ENCODE results near the gene BABAM2. TPM values are rescaled to one million over a fixed set of nuclear protein-coding genes. Genes with fewer than 3 reads are reported as not detected.

The BABAM2 gene
- total and polyA plus RNA-seq, 7 experiments from 2014 or later: 34.2 to 58.2 (median 44.2) TPM

DNA sequence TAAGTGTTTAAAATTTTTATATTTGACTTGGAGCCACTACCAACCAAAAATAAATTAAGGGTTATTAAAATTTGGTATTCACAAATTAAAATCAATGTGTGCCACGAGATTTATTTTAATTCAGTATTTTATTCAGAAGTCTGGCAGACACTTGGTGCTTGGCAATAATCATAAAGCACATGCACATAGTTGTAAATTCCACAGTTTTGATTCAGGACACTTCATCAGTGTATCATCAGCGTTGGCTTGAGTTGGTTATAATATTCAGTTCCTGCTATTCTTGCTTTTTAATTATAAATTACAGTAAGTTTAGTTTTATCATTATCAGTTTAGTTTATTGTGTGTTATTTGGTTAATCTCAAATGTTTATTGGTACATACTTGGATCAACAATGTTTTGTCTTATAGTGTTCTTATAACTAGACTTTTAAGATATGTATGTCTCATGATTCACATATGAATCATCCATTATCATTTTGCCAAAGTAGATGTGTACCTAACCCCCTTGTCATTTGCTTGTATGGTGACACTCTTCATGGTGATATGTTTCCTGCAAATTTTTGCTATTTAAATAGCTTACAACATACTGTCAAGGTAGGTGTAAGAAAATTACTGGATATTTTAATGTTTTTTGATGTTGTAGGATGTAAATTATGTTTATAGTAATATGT lies 237.9 kb downstream of the BABAM2 start:
- Mint-ChIP-seq H3K4me3 (no peak overlapping the region), H3K36me3 (peaks cover 9 to 30% (median 22%) of the 10 kb centered on the region in 5 donors), H3K9me3 (peaks cover 0 to 4% (median 0%) of the 10 kb centered on the region in 11 donors), H3K4me1 (peaks cover 1 to 8% (median 6%) of the 10 kb centered on the region in 7 donors), H3K27me3 (no peaks in the 10 kb centered on the region), H3K27ac (no peak overlapping the region)
- H3K27me3 ChIP-seq (ENCODE audit: control insufficient read depth in 2 of 2, insufficient read depth in 2 of 2, low read length in 2 of 2): no peaks in the 10 kb centered on the region
- no peaks in the 10 kb centered on the region for H3K4me1 ChIP-seq (ENCODE audit: control insufficient read depth in 2 of 2, insufficient read depth in 2 of 2, low read length in 2 of 2)
- ChIA-PET POLR2A (no interaction called here), CTCF (no interaction called here)
- H3K4me3 ChIP-seq (ENCODE audit: low read length): no peak overlapping the region
- intact Hi-C loops (cut with micrococcal nuclease): no loop called here
- H3K9me3 ChIP-seq (ENCODE audit: control insufficient read depth in 2 of 3, low read length in 3 of 3): no peaks in the 10 kb centered on the region
- DNase-seq (no peak), ATAC-seq (no peak)
- no peak overlapping the region for H3K27ac ChIP-seq (ENCODE audit: low read depth, low read length)
- no peaks in the 10 kb centered on the region for H3K36me3 ChIP-seq (ENCODE audit: control insufficient read depth in 2 of 3, insufficient read depth in 3 of 3, low read length in 3 of 3)

DNA sequence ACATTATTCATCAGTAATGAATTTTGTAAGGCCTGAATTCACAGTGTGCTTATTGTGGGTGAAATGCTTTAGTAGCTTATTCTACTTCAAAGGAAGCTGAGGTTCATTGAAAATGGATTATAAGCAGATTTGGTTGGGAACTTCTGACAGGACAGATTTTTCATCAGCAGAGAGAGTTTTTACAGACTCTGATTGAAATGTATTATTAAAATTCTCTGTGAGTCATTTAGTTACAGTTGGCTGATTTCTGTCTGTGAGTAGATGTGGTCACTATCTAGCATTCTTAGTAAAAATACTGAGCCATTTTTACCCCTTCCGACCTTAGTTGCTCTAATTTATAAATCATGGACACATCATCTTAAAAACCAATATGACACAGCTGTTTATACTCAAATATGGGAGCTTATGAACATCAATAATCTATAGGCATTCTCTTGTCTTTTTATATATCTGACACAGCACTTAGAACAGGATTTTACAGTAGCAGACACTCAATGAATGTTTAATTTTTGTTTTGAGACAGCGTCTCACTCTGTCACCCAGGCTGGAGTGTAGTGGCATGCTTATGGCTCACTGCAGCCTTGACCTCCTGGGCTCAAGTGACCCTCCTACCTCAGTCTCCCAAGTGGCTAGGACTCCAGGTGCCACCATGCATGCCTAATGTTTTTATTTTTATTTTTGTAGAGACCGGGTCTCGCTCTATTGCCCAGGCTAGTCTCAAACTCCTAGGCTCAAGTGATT lies 239.6 kb downstream of the BABAM2 start:
- no peaks in the 10 kb centered on the region for H3K9me3 ChIP-seq (ENCODE audit: control insufficient read depth in 2 of 3, low read length in 3 of 3)
- ATAC-seq (no peak), DNase-seq (no peak)
- H3K4me1 Mint-ChIP-seq: peaks cover 14 to 23% (median 19%) of the 10 kb centered on the region in 7 donors
- no peaks in the 10 kb centered on the region for H3K27me3 Mint-ChIP-seq
- ChIA-PET CTCF (no interaction called here), POLR2A (interaction anchor here (0.6 kb wide), 2 partner anchors 235 to 316 kb away, joined by 3 read pairs; no protein-coding TSS in a partner anchor)
- no peak overlapping the region for H3K27ac ChIP-seq (ENCODE audit: low read depth, low read length)
- H3K4me3 ChIP-seq (ENCODE audit: low read length): no peak overlapping the region
- peaks cover 9 to 33% (median 22%) of the 10 kb centered on the region in 5 donors for H3K36me3 Mint-ChIP-seq
- no peaks in the 10 kb centered on the region for H3K27me3 ChIP-seq (ENCODE audit: control insufficient read depth in 2 of 2, insufficient read depth in 2 of 2, low read length in 2 of 2)
- H3K36me3 ChIP-seq (ENCODE audit: control insufficient read depth in 2 of 3, insufficient read depth in 3 of 3, low read length in 3 of 3): no peaks in the 10 kb centered on the region
- H3K27ac Mint-ChIP-seq: no peak overlapping the region
- intact Hi-C loops (cut with micrococcal nuclease): no loop called here
- H3K4me3 Mint-ChIP-seq: no peak overlapping the region
- peaks cover 0 to 4% (median 0%) of the 10 kb centered on the region in 11 donors for H3K9me3 Mint-ChIP-seq
- H3K4me1 ChIP-seq (ENCODE audit: control insufficient read depth in 2 of 2, insufficient read depth in 2 of 2, low read length in 2 of 2): peaks cover 4 to 9% of the 10 kb centered on the region in 2 donors

DNA sequence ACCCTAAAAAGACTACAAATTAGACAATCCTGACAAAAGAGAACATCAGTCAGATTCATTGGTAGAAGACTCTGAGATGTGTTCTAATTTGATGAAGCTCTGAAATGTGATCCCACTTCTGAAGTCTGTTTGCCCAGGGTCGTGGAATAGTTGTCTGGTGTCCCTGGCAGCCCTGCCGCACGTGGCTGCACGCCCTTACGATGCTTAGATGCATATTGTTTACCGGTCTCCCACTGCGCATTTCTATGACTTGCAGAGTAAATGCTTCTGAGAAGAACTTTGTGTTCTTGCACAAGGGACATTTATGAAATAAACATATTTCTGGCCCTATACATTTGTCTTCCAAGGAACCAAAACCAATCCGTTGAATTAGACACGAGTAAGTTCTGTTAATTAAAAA lies 243.2 kb downstream of the BABAM2 start:
- intact Hi-C loops (cut with micrococcal nuclease): no loop called here
- CTCF ChIA-PET: no interaction called here
- DNase-seq (no peak), ATAC-seq (no peak)
- H3K9me3 ChIP-seq (ENCODE audit: control insufficient read depth in 2 of 3, low read length in 3 of 3): no peaks in the 10 kb centered on the region
- Mint-ChIP-seq H3K4me3 (no peak overlapping the region), H3K27me3 (no peaks in the 10 kb centered on the region), H3K36me3 (peaks cover 4 to 45% (median 12%) of the 10 kb centered on the region in 5 donors), H3K9me3 (peaks cover 0 to 3% (median 0%) of the 10 kb centered on the region in 11 donors), H3K27ac (peak overlapping the region in 5 of 9 donors; percentile 37 to 86 (median 69)), H3K4me1 (peaks cover 23 to 40% (median 30%) of the 10 kb centered on the region in 7 donors)
- no peak overlapping the region for H3K27ac ChIP-seq (ENCODE audit: low read depth, low read length)
- H3K4me3 ChIP-seq (ENCODE audit: low read length): no peak overlapping the region
- H3K27me3 ChIP-seq (ENCODE audit: control insufficient read depth in 2 of 2, insufficient read depth in 2 of 2, low read length in 2 of 2): no peaks in the 10 kb centered on the region
- H3K4me1 ChIP-seq (ENCODE audit: control insufficient read depth in 2 of 2, insufficient read depth in 2 of 2, low read length in 2 of 2): peaks cover 16% of the 10 kb centered on the region in 2 donors
- POLR2A ChIA-PET: interaction anchor here (0.8 kb wide), 1 partner anchor 95 kb away, joined by 3 read pairs; no protein-coding TSS in a partner anchor
- H3K36me3 ChIP-seq (ENCODE audit: control insufficient read depth in 2 of 3, insufficient read depth in 3 of 3, low read length in 3 of 3): no peaks in the 10 kb centered on the region

DNA sequence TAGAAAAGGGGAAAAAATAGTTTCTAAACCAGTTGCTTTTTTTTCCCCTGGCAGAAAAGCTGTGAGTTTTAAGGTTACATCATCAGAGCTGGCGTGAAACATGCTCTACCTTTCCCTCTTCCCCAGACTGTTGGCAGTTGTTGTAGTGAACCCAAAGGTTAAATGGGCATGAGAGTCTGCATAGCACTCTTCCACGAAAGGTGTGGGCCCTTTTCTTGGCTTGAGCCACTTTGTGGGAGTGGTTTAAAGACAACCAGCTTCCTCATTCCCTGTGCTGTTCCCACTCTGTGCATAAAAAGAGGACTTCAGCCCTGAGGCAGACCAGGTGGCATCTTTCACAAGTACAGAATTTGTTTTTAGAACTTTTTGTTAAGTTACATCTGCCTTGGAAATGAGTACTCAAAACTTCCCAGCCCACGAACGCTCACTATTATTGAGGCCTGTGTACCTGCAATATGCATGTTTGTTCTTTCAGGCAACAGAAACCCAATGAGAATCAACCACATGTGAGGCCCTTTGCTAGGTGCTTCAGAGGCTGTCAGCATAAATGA lies 243.8 kb downstream of the BABAM2 start:
- Mint-ChIP-seq H3K9me3 (peaks cover 0 to 3% (median 0%) of the 10 kb centered on the region in 11 donors), H3K4me3 (peak overlapping the region in 6 of 10 donors; percentile 0 to 44 (median 29)), H3K27me3 (no peaks in the 10 kb centered on the region), H3K36me3 (peaks cover 4 to 48% (median 14%) of the 10 kb centered on the region in 5 donors), H3K4me1 (peaks cover 23 to 42% (median 30%) of the 10 kb centered on the region in 7 donors), H3K27ac (peak overlapping the region in 8 of 9 donors; percentile 16 to 86 (median 70))
- Histone ChIP-seq H3K9me3 (ENCODE audit: control insufficient read depth in 2 of 3, low read length in 3 of 3) (no peaks in the 10 kb centered on the region), H3K4me1 (ENCODE audit: control insufficient read depth in 2 of 2, insufficient read depth in 2 of 2, low read length in 2 of 2) (peaks cover 16% of the 10 kb centered on the region in 2 donors), H3K27ac (ENCODE audit: low read depth, low read length) (peak overlapping the region; percentile 32), H3K4me3 (ENCODE audit: low read length) (no peak overlapping the region), H3K27me3 (ENCODE audit: control insufficient read depth in 2 of 2, insufficient read depth in 2 of 2, low read length in 2 of 2) (no peaks in the 10 kb centered on the region), H3K36me3 (ENCODE audit: control insufficient read depth in 2 of 3, insufficient read depth in 3 of 3, low read length in 3 of 3) (no peaks in the 10 kb centered on the region)
- DNase-seq: peak in 4 of 9 donors; percentile 1 to 23 (median 12)
- ATAC-seq: peak; percentile 45
- intact Hi-C loops (cut with micrococcal nuclease): no loop called here
- ChIA-PET CTCF (no interaction called here), POLR2A (interaction anchor here (0.8 kb wide), 1 partner anchor 95 kb away, joined by 3 read pairs; no protein-coding TSS in a partner anchor)

DNA sequence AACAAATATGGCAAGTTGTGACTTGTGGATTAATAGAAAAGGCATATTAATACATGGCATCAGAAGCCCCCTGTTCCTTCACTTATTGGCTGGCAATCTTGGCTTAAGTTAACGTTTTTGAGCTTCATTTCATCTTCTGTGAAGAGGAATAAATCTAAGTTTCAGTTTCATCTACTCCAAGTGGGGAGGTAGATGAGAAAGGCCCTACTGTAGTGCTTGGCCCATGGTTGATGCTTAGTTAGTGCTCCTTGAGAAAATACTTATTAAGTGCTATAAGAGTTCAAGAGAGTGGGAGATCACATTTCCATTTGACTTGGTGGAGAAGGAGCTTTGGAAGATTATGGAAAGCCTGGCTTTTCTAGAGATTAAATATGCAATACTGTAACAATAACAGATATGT lies 244.3 kb downstream of the BABAM2 start:
- Mint-ChIP-seq H3K4me1 (peaks cover 23 to 42% (median 30%) of the 10 kb centered on the region in 7 donors), H3K36me3 (peaks cover 4 to 51% (median 15%) of the 10 kb centered on the region in 5 donors), H3K27ac (peak overlapping the region in 8 of 9 donors; percentile 16 to 86 (median 68)), H3K27me3 (no peaks in the 10 kb centered on the region), H3K4me3 (peak overlapping the region in 5 of 10 donors; percentile 0 to 44 (median 26)), H3K9me3 (peaks cover 0 to 3% (median 0%) of the 10 kb centered on the region in 11 donors)
- no peak overlapping the region for H3K4me3 ChIP-seq (ENCODE audit: low read length)
- ATAC-seq (peak; percentile 54), DNase-seq (peak in 1 of 9 donors; percentile 24)
- peaks cover 16% of the 10 kb centered on the region in 2 donors for H3K4me1 ChIP-seq (ENCODE audit: control insufficient read depth in 2 of 2, insufficient read depth in 2 of 2, low read length in 2 of 2)
- no peaks in the 10 kb centered on the region for H3K36me3 ChIP-seq (ENCODE audit: control insufficient read depth in 2 of 3, insufficient read depth in 3 of 3, low read length in 3 of 3)
- no peaks in the 10 kb centered on the region for H3K27me3 ChIP-seq (ENCODE audit: control insufficient read depth in 2 of 2, insufficient read depth in 2 of 2, low read length in 2 of 2)
- CTCF ChIA-PET: no interaction called here
- POLR2A ChIA-PET: no interaction called here
- no peaks in the 10 kb centered on the region for H3K9me3 ChIP-seq (ENCODE audit: control insufficient read depth in 2 of 3, low read length in 3 of 3)
- intact Hi-C loops (cut with micrococcal nuclease): loop anchor here in 1 of 2 donors (5.0 kb wide), 1 partner anchor 317 kb away; no protein-coding TSS in a partner anchor
- peak overlapping the region; percentile 32 for H3K27ac ChIP-seq (ENCODE audit: low read depth, low read length)

DNA sequence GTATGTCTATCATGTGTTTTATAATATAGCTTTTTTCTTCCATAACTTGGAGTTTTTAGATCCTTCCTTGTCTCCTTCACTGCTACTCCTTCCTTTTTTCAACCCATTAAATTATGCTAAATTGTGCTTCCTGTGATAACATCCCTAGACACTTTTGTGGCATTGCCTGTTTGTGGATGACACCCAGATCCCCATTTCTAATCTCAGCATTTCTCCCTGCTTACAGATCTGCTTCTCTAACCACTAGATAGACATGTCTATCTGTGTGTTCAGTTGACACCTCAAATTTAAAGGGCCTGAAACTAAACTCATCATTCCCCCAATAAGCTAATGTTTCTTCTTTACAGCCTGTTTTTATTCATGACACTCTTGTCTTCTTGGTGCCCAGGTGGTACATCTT lies 244.8 kb downstream of the BABAM2 start:
- H3K36me3 Mint-ChIP-seq: peaks cover 4 to 51% (median 18%) of the 10 kb centered on the region in 5 donors
- H3K4me3 Mint-ChIP-seq: peak overlapping the region in 7 of 10 donors; percentile 0 to 58 (median 6)
- H3K9me3 Mint-ChIP-seq: peaks cover 0 to 3% (median 0%) of the 10 kb centered on the region in 11 donors
- H3K36me3 ChIP-seq (ENCODE audit: control insufficient read depth in 2 of 3, insufficient read depth in 3 of 3, low read length in 3 of 3): no peaks in the 10 kb centered on the region
- H3K27ac Mint-ChIP-seq: peak overlapping the region in 8 of 9 donors; percentile 16 to 86 (median 68)
- H3K27me3 ChIP-seq (ENCODE audit: control insufficient read depth in 2 of 2, insufficient read depth in 2 of 2, low read length in 2 of 2): no peaks in the 10 kb centered on the region
- H3K27ac ChIP-seq (ENCODE audit: low read depth, low read length): peak overlapping the region; percentile 32
- ATAC-seq (peak; percentile 53), DNase-seq (peak in 1 of 9 donors; percentile 4)
- intact Hi-C loops (cut with micrococcal nuclease): loop anchor here in 1 of 2 donors (5.0 kb wide), 1 partner anchor 317 kb away; no protein-coding TSS in a partner anchor
- H3K9me3 ChIP-seq (ENCODE audit: control insufficient read depth in 2 of 3, low read length in 3 of 3): no peaks in the 10 kb centered on the region
- H3K4me1 Mint-ChIP-seq: peaks cover 23 to 42% (median 30%) of the 10 kb centered on the region in 7 donors
- H3K4me1 ChIP-seq (ENCODE audit: control insufficient read depth in 2 of 2, insufficient read depth in 2 of 2, low read length in 2 of 2): peaks cover 16% of the 10 kb centered on the region in 2 donors
- ChIA-PET CTCF (no interaction called here), POLR2A (no interaction called here)
- no peak overlapping the region for H3K4me3 ChIP-seq (ENCODE audit: low read length)
- no peaks in the 10 kb centered on the region for H3K27me3 Mint-ChIP-seq
